Mesothelial cell of epicardium (in vitro differentiated cells): ENCODE results near the gene STK16. TPM values are rescaled to one million over a fixed set of nuclear protein-coding genes. Genes with fewer than 3 reads are reported as not detected.

Experiments used
- DNase-seq, 2 experiments: peaks; one replicate each; pipeline ENCODE4 v3.0.0; 2021; ENCODE audit warnings: low spot score in 2 of 2; ENCODE audit not compliant: unreplicated experiment in 2 of 2
- H3K27ac Mint-ChIP-seq: 2 replicates; pipeline ENCODE4 v1.8.0; 2021; ENCODE audit warnings: mixed read lengths
- H3K27me3 Mint-ChIP-seq: 2 replicates; pipeline ENCODE4 v1.8.0; 2021; ENCODE audit warnings: low read depth, mixed read lengths
- H3K36me3 Mint-ChIP-seq: 2 replicates; pipeline ENCODE4 v1.8.0; 2021; ENCODE audit warnings: mixed read lengths
- H3K4me1 Mint-ChIP-seq: 2 replicates; pipeline ENCODE4 v1.8.0; 2021; ENCODE audit warnings: mixed read lengths
- H3K4me3 Mint-ChIP-seq: 2 replicates; pipeline ENCODE4 v1.8.0; 2021; ENCODE audit warnings: mild to moderate bottlenecking, moderate library complexity, mixed read lengths
- H3K9me3 Mint-ChIP-seq: 2 replicates; pipeline ENCODE4 v1.8.0; 2021; ENCODE audit warnings: mixed read lengths
- total RNA-seq: library from RNA; stranded (reverse); gene quantifications from 3 replicates; pipeline ENCODE4 v1.2.1, GENCODE V29; 2021
- TF ChIP-seq, protein P1 (sequence below): fragments of 200-600 bp; sonication (generic); IDR thresholded peaks from one replicate; pipeline ENCODE4 v1.5.0; 2021; ENCODE audit warnings: antibody characterized with exemption; ENCODE audit not compliant: unreplicated experiment

STK16 gene
- total RNA-seq, 1 donor from 2014 or later, result 31.2 TPM

DNA sequence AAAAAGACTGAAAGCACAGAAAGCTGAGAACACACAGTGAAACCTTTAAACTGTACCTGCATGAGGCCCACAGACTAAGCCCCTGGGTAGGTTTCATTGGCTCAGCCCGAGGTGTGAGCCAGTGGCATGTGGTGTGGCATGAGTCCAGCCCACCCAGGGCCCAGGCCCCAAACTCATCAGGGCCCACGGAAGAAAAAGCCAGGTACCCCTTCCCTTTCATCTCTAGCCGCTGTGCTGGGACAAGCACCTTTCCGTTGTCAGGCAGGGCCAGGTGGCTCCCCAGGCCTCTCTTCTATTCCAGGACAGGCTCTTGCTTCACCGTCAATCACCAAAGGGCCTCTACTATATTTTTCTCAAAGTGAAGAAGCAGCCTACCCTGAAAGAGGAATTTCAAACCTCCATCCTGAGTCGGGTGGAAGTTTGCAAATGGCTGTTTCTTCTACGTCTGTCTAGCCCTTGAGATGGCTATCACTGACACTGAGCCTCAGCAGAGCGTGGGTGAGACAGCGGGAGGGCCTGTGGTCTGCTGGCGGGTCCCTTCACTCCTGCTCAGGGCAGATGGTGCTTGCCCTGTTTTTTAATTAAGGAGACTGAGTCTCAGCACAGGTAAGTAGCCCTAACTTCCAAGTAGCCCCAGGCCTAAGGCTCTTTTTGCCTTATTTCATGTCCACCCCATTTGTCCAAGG, 42.4 kb downstream of the STK16 start:
- H3K36me3 Mint-ChIP-seq, result peaks cover 10% of the 10 kb centered on the region
- TF ChIP-seq, protein P1, sequence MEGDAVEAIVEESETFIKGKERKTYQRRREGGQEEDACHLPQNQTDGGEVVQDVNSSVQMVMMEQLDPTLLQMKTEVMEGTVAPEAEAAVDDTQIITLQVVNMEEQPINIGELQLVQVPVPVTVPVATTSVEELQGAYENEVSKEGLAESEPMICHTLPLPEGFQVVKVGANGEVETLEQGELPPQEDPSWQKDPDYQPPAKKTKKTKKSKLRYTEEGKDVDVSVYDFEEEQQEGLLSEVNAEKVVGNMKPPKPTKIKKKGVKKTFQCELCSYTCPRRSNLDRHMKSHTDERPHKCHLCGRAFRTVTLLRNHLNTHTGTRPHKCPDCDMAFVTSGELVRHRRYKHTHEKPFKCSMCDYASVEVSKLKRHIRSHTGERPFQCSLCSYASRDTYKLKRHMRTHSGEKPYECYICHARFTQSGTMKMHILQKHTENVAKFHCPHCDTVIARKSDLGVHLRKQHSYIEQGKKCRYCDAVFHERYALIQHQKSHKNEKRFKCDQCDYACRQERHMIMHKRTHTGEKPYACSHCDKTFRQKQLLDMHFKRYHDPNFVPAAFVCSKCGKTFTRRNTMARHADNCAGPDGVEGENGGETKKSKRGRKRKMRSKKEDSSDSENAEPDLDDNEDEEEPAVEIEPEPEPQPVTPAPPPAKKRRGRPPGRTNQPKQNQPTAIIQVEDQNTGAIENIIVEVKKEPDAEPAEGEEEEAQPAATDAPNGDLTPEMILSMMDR, result no peak
- H3K27me3 Mint-ChIP-seq, result peaks cover 1% of the 10 kb centered on the region
- no peak for DNase-seq
- no peaks in the 10 kb centered on the region for H3K9me3 Mint-ChIP-seq
- H3K4me1 Mint-ChIP-seq, result peaks cover 6% of the 10 kb centered on the region
- H3K27ac Mint-ChIP-seq, result no peak overlapping the region
- no peak overlapping the region for H3K4me3 Mint-ChIP-seq

DNA sequence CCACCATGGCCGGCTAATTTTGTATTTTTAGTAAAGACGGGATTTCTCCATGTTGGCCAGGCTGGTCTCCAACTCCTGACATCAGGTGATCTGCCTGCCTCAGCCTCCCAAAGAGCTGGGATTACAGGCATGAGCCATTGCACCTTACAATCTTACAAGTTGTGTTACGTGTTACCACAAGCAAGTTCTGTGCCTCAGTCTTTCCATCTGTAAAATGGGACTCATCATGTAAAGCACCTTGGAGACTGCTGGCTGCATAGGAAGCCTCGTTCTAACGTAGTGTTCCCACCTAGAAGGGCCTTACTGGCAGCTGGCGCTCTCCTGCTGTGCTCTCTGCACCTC, 43.9 kb downstream of the STK16 start:
- Mint-ChIP-seq H3K27ac (no peak overlapping the region), H3K36me3 (no peaks in the 10 kb centered on the region)
- TF ChIP-seq, protein P1, result no peak

DNA sequence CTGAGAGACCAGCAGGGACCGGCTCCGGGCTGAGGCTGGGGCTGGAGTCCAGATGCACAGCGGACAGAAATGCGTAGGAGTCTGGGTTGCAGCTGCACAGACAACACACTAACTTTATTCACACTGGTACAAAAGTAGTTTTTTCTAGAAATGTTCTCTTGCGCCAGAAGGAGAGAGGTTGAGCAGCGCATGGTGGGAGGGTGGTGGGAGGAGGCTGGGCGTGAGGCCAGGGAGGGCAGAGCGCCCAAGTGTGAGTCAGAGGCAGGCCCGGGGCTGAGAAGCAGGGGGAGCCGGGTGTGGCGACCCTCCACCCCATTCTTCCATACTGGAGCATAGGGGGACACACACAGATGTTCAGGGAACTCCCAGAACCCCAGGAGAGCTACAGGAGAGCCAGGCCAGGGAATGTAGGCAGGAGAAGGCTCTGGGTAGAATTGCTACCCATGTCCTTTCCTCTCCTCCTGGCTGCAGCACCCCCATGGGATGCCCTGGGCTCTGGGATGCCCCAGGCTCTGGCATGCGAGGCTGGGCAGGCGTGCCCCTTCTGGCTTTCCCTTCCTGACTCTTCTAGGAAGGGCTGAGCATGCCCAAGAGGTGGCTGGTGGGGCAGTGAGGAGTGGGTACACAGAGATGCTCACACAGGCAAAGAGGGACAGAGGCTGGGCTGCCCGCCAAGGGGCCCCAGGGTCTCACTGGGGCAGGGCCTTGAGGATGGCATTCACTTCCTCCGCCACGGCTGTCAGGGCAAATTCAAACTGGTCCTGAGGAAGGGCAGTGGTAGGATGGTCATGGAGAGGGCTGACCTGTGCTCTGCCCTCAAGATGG, 44.5 kb downstream of the STK16 start:
- TF ChIP-seq, protein P1, result no peak
- peaks cover 12% of the 10 kb centered on the region for H3K4me1 Mint-ChIP-seq
- H3K27me3 Mint-ChIP-seq, result peaks cover 3% of the 10 kb centered on the region
- no peak overlapping the region for H3K4me3 Mint-ChIP-seq
- no peaks in the 10 kb centered on the region for H3K9me3 Mint-ChIP-seq
- H3K36me3 Mint-ChIP-seq, result no peaks in the 10 kb centered on the region
- no peak for DNase-seq
- no peak overlapping the region for H3K27ac Mint-ChIP-seq

More for the DNA sequence above, 43.9 kb downstream of the STK16 start:
- Mint-ChIP-seq H3K4me3 (no peak overlapping the region), H3K4me1 (peaks cover 9% of the 10 kb centered on the region), H3K9me3 (no peaks in the 10 kb centered on the region), H3K27me3 (peaks cover 1% of the 10 kb centered on the region)
- no peak for DNase-seq

DNA sequence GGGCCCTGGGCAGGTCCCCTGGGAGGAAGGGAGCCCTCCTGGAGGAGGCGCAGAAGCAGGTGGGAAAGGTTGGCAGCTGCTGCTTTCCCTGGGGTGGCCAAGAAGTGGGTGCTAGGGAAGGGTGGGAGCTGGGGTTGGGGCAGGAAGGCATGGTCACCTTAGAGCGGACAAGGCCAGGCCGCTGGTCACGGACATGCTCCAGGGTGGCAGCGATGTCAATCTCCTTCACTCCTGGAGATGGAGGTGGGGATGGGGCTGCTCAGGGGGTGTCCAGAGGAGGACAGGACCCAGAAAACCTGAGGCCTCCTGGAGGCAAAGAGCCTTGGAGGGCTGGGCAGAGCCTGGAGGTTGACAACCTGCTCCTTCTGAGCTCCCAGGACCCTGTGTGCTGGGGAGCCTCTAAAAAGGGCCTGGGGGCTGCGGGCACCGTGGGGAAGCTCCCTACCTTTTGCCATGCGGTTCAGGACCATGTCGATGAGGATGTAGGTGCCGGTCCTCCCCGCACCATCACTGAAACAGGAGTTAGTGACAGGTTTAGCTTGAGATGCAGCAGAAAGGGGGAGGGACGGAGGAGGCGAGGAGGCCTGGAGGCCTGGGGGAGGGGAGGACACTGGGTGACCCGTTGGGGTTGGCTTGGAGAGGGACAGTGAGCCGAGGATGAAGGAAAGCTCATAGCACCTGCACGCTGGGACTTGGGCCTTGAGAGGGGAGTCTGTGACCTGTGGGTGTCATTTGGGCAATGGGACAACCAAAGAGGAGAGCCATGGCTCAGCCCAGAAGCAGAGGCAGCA, 45.3 kb downstream of the STK16 start:
- H3K36me3 Mint-ChIP-seq, result no peaks in the 10 kb centered on the region
- no peak overlapping the region for H3K4me3 Mint-ChIP-seq
- no peak overlapping the region for H3K27ac Mint-ChIP-seq
- peaks cover 15% of the 10 kb centered on the region for H3K4me1 Mint-ChIP-seq
- TF ChIP-seq, protein P1, result no peak
- DNase-seq, result no peak
- peaks cover 7% of the 10 kb centered on the region for H3K27me3 Mint-ChIP-seq
- H3K9me3 Mint-ChIP-seq, result no peaks in the 10 kb centered on the region

DNA sequence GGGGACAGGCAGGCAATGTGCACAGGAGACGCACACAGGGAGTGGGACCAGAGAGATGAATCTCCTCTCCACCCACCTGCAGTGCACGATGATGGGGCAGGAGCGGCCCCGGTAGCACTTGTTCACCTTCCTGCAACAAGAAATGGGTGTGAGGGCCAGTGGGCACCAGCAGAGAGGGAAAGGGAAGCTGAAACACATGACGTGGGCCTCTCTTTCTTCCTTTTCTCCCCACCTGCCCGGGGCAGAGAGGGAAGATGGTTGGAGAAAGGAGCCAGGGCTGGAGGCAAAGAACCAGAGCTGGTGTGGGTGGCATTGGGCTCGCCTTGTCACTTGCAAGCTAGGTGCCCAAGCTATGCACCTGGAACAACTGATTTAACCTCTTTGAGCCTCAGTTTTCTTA, 46.1 kb downstream of the STK16 start:
- no peak overlapping the region for H3K27ac Mint-ChIP-seq

More for the DNA sequence above, 46.1 kb downstream of the STK16 start:
- Mint-ChIP-seq H3K4me1 (peaks cover 11% of the 10 kb centered on the region), H3K27me3 (peaks cover 13% of the 10 kb centered on the region), H3K4me3 (no peak overlapping the region), H3K9me3 (no peaks in the 10 kb centered on the region), H3K36me3 (no peaks in the 10 kb centered on the region)
- DNase-seq, result no peak
- TF ChIP-seq, protein P1, result no peak
